ENCODE data around the gene TXNDC11. TPM values are rescaled to one million over a fixed set of nuclear protein-coding genes. Genes with fewer than 3 reads are reported as not detected.

TXNDC11 gene, protein sequence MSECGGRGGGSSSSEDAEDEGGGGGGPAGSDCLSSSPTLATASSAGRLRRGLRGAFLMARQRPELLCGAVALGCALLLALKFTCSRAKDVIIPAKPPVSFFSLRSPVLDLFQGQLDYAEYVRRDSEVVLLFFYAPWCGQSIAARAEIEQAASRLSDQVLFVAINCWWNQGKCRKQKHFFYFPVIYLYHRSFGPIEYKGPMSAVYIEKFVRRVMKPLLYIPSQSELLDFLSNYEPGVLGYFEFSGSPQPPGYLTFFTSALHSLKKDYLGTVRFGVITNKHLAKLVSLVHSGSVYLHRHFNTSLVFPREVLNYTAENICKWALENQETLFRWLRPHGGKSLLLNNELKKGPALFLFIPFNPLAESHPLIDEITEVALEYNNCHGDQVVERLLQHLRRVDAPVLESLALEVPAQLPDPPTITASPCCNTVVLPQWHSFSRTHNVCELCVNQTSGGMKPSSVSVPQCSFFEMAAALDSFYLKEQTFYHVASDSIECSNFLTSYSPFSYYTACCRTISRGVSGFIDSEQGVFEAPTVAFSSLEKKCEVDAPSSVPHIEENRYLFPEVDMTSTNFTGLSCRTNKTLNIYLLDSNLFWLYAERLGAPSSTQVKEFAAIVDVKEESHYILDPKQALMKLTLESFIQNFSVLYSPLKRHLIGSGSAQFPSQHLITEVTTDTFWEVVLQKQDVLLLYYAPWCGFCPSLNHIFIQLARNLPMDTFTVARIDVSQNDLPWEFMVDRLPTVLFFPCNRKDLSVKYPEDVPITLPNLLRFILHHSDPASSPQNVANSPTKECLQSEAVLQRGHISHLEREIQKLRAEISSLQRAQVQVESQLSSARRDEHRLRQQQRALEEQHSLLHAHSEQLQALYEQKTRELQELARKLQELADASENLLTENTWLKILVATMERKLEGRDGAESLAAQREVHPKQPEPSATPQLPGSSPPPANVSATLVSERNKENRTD
- 65.0 and 78.1 TPM in 2 replicates for total RNA-seq (2011; cell fraction: chromatin; rRNA removed; ENCODE audit: low replicate concordance)
- total RNA-seq (2011; cell fraction: nucleolus; rRNA removed) = 60.9 and 64.0 TPM in 2 replicates
- 65.3 and 87.2 TPM in 2 replicates for total RNA-seq (2011; cell fraction: nucleoplasm; rRNA removed)
- total RNA-seq (2014; rRNA removed) (26.2 and 32.9 TPM in 2 replicates), total RNA-seq (2014; rRNA removed; fragmentation: Illumina TruSeq; extraction: Trizol) (17.8 TPM in 2 replicates), total RNA-seq (2015; rRNA removed; fragmentation: Illumina TruSeq; extraction: Trizol) (28.2 and 28.6 TPM in 2 replicates), total RNA-seq (2021) (25.4 and 26.2 TPM in 2 replicates), polyA plus RNA-seq (2011; rRNA removed) (32.6 and 35.8 TPM in 2 replicates), polyA plus RNA-seq (2014; fragmentation: Illumina TruSeq; extraction: Trizol) (27.7 and 29.2 TPM in 2 replicates), polyA plus RNA-seq (2014; fragmentation: Nextera tagmentation; extraction: Ambion mirVana) (1 to 10 TPM in 1 of 2 experiments, under 1 TPM in 1; 0.66 to 2.3 TPM), polyA plus RNA-seq (2014; rRNA removed) (22.2 and 32.3 TPM in 2 replicates), polyA minus RNA-seq (2011; rRNA and poly(A)+ RNA removed) (30.8 and 36.2 TPM in 2 replicates), Bru-seq, nascent RNA (percentile 83 among the genes with signal in this experiment), BruChase-seq, experiment 1, labeled RNA remaining after a 2-hour chase (percentile 83 among the genes with signal in this experiment), BruChase-seq, experiment 2, labeled RNA remaining after a 6-hour chase (percentile 79 among the genes with signal in this experiment)
- 40.2 and 47.6 TPM in 2 replicates for polyA plus RNA-seq (2011; cell fraction: cytosol; rRNA removed)
- polyA plus RNA-seq (2011; cell fraction: nucleus; rRNA removed) = 36.3 and 37.9 TPM in 2 replicates
- polyA plus RNA-seq (2012) = 18.8 and 43.5 TPM in 2 replicates
- polyA minus RNA-seq (2011; cell fraction: cytosol; rRNA and poly(A)+ RNA removed) = 13.2 and 22.6 TPM in 2 replicates
- polyA minus RNA-seq (2011; cell fraction: nucleus; rRNA and poly(A)+ RNA removed) = 14.3 and 22.9 TPM in 2 replicates
- long read RNA-seq, experiment 1, transcript TXNDC11-201 (12 exons, 3,140 nt) = major isoform, 80 of 150 reads
- long read RNA-seq, experiment 1, partial matches to known transcripts = 29 of 150 reads
- long read RNA-seq, experiment 1, other reads (novel, unspliced or antisense) = 41 of 150 reads
- long read RNA-seq, experiment 2, transcript TXNDC11-201 (12 exons, 3,140 nt) = major isoform, 6 of 22 reads
- long read RNA-seq, experiment 2, partial matches to known transcripts = 8 of 22 reads
- long read RNA-seq, experiment 2, other reads (novel, unspliced or antisense) = 8 of 22 reads
- long read RNA-seq, experiment 3, transcript TXNDC11-201 (12 exons, 3,140 nt) = major isoform, 6 of 14 reads
- long read RNA-seq, experiment 3, partial matches to known transcripts = 3 of 14 reads
- long read RNA-seq, experiment 3, other reads (novel, unspliced or antisense) = 4 of 14 reads

DNA sequence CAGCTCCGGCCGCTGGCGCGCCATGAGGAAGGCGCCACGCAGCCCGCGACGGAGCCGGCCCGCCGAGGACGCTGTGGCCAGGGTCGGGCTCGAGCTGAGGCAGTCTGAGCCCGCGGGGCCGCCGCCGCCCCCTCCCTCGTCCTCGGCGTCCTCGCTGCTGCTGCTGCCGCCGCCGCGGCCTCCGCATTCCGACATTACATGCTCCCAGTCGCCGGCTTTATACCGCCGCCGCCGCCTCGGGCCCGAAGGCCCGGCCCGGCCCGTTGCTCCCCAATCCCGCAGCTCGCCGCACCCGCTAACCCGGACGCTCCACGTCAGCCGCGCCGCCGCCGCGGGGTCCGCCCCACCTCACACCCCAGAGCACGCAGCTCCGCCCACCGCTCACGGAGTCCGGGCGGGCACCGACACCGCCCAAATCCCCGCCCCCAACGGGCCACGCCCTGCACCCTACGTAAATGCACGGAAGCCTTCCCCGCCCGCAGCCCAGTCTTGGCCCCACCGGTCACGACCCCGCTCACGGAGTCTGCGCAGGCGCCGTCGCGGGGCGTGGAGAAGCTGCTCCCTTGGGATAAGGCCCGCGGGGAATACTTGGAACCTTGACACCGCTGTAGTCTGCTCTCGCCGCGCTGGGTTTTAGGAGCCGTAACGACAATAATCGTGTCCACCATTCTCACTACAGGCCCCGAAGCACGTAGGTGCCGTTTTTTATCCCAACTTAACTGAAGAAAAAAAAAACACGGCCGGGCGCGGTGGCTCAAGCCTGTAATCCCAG is at the start of gene TXNDC11:
TSS of gene TXNDC11 (minus strand) at position 322 of the 772 bp plus-strand sequence. CDS start at position 195, 127 bp downstream.
- ATAC-seq (peak; percentile 95), FAIRE-seq (peak; percentile 95), DNase-seq (ENCODE audit: extremely low read depth in 1 of 4, low spot score in 3 of 4) (peak; percentile 96 to 99 (median 96))
- CTCF ChIA-PET (ENCODE audit: low intra/inter-chr PET ratio) = interaction anchor here (0.7 kb wide), 1 partner anchor 9 kb away, joined by 3 read pairs; no protein-coding TSS in a partner anchor
- in situ Hi-C loops (cut with MboI) = no loop called here
- peaks cover 56% of the 10 kb centered on the region for H3K79me2 ChIP-seq (ENCODE audit: control insufficient read depth, insufficient read depth, low read length)
- H3K4me1 ChIP-seq (replicated peaks in 1 of 2; ENCODE audit: control insufficient read depth in 2 of 2, insufficient read depth in 2 of 2, low read length in 2 of 2) = peaks cover 18 to 20% of the 10 kb centered on the region in 2 experiments; a peak in 4 of 5 replicates
- H3K9ac ChIP-seq (ENCODE audit: insufficient read depth in 1 of 2, low read depth in 2 of 2, low read length in 2 of 2) = peak within 1 kb of the TSS; percentile 82 to 98
- WGBS (ENCODE audit: insufficient coverage, low coverage, missing lambda C conversion rate) = 1% methylated on average over 54 of the region's 96 CpGs
- H3K36me3 ChIP-seq (ENCODE audit: control insufficient read depth, insufficient read depth, low read length) = peaks cover 20% of the 10 kb centered on the region
- H3K9me3 ChIP-seq (replicated peaks; ENCODE audit: control insufficient read depth, insufficient read depth, low read depth, low read length) = no peaks in the 10 kb centered on the region
- peak within 1 kb of the TSS; percentile 96 for H2AFZ ChIP-seq (ENCODE audit: low read depth, low read length)
- H3K9me1 ChIP-seq (ENCODE audit: control insufficient read depth, insufficient read depth, low read length) = no peaks in the 10 kb centered on the region
- peak within 1 kb of the TSS; percentile 88 for H3K4me2 ChIP-seq (ENCODE audit: insufficient read depth, low read length)
- peak within 1 kb of the TSS; percentile 91 for H3K4me3 ChIP-seq
- POLR2A ChIA-PET = interaction anchor here (0.6 to 2.7 kb wide), 26 partner anchors 8 to 411 kb away, joined by 3 to 32 read pairs (median 4); partner anchors contain the start of genes LITAF, RSL1D1 and ZC3H7A
- intact Hi-C loops (cut with micrococcal nuclease) = loop anchor here (2.0 kb wide), 1 partner anchor 54 kb away; the partner anchor contains the start of gene ZC3H7A
- H4K20me1 ChIP-seq (replicated peaks; ENCODE audit: control insufficient read depth, insufficient read depth, low read length) = peaks cover 12% of the 10 kb centered on the region
- BruUV-seq (replicated peaks) = no TSS peak
- H3K27me3 ChIP-seq (ENCODE audit: control insufficient read depth in 2 of 2, insufficient read depth in 2 of 2, low read length in 2 of 2) = no peaks in the 10 kb centered on the region
- H3K27ac ChIP-seq (ENCODE audit: extremely low read depth, low read depth, low read length) = peak within 1 kb of the TSS; percentile 95
- TF ChIP-seq, protein P1, sequence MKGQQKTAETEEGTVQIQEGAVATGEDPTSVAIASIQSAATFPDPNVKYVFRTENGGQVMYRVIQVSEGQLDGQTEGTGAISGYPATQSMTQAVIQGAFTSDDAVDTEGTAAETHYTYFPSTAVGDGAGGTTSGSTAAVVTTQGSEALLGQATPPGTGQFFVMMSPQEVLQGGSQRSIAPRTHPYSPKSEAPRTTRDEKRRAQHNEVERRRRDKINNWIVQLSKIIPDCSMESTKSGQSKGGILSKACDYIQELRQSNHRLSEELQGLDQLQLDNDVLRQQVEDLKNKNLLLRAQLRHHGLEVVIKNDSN (CRISPR knock-in tag; IDR thresholded peaks at IDR 0.05) = peak; percentile 42; the same call in 1 of the 2 replicates
- peak; percentile 74; the same call in 1 of the 2 replicates for TF ChIP-seq CBX1 (IDR thresholded peaks at IDR 0.05; ENCODE audit: low read depth)
- TF ChIP-seq, protein P2, sequence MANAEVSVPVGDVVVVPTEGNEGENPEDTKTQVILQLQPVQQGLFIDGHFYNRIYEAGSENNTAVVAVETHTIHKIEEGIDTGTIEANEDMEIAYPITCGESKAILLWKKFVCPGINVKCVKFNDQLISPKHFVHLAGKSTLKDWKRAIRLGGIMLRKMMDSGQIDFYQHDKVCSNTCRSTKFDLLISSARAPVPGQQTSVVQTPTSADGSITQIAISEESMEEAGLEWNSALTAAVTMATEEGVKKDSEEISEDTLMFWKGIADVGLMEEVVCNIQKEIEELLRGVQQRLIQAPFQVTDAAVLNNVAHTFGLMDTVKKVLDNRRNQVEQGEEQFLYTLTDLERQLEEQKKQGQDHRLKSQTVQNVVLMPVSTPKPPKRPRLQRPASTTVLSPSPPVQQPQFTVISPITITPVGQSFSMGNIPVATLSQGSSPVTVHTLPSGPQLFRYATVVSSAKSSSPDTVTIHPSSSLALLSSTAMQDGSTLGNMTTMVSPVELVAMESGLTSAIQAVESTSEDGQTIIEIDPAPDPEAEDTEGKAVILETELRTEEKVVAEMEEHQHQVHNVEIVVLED (CRISPR knock-in tag; IDR thresholded peaks at IDR 0.05) = peak; percentile 89
- TF ChIP-seq NFXL1 (CRISPR knock-in tag; IDR thresholded peaks at IDR 0.05) = no peak
- peak; percentile 82 for TF ChIP-seq NR2C2 (CRISPR knock-in tag; IDR thresholded peaks at IDR 0.05)
- TF ChIP-seq NR2C2 (tag; IDR thresholded peaks at IDR 0.05) = peak; percentile 94
- TF ChIP-seq KDM2B (CRISPR knock-in tag; IDR thresholded peaks at IDR 0.05) = peak; percentile 73
